ENCODE results near the gene ZHX3.

DNA sequence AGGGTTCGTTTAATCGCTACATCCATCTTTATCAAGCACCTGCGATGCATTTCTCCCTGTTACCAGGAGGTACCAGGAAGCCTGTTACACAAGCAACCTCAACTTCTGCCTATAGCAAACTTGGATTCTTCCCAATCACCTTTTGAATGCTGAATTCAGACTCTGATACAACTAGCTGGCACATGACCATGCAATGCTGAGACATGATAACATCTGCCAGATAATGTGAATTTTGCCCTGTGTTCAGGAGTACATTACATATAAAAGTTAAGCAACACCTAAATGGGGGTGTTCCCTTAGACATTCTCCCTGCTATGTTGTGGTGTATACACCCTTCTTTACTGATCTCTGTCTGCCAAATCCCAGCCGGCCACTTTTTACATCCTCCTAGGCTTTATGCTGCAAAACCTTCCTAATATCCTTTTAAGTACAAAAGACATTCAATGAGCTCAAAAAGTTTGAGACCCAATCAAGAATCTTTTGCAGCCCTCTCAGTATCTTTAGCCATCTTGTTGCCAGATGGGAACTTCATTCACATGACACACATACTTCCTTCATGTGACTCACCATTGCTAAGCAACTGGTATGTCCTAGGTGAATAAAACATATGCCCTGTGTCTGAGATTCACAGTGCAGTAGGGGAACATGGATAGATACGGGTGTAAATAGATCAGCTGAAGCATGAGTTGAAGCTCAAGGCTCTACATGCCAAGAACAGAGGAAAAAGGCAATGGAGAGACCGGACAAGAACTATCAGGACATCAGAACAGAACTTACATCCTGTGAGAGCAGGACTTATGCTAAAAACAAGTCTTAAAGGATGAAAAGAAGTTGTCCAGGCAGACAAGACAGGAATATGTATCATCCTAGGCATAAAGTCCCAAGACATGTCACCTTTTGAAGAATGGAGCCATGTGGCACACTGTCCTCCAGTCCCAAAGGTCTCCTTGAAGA, 84.3 kb downstream of the ZHX3 start:
- TF ChIP-seq, protein P1, sequence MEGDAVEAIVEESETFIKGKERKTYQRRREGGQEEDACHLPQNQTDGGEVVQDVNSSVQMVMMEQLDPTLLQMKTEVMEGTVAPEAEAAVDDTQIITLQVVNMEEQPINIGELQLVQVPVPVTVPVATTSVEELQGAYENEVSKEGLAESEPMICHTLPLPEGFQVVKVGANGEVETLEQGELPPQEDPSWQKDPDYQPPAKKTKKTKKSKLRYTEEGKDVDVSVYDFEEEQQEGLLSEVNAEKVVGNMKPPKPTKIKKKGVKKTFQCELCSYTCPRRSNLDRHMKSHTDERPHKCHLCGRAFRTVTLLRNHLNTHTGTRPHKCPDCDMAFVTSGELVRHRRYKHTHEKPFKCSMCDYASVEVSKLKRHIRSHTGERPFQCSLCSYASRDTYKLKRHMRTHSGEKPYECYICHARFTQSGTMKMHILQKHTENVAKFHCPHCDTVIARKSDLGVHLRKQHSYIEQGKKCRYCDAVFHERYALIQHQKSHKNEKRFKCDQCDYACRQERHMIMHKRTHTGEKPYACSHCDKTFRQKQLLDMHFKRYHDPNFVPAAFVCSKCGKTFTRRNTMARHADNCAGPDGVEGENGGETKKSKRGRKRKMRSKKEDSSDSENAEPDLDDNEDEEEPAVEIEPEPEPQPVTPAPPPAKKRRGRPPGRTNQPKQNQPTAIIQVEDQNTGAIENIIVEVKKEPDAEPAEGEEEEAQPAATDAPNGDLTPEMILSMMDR (conservative IDR thresholded peaks at IDR 0.05 in 1 of 2, IDR thresholded peaks at IDR 0.05 in 1 of 2; ENCODE audit: low read depth in 1 of 2, low read length in 2 of 2), result no peak
- no peak for TF ChIP-seq EZH2 (IDR thresholded peaks at IDR 0.05; ENCODE audit: low read length, missing control alignments)
